ENCODE data around the gene SRL.

- TF ChIP-seq POLR2A (IDR thresholded peaks at IDR 0.05), result no peak
- no peak for TF ChIP-seq CTCF (IDR thresholded peaks at IDR 0.05 in 4 of 5, conservative IDR thresholded peaks at IDR 0.05 in 1 of 5)
Observed at GRCh38 chr16:4247460-4247784, 5.5 kb upstream of the SRL start.
